HepG2 (cell line): Measurements from ENCODE around the gene CNNM2. TPM values are rescaled to one million over a fixed set of nuclear protein-coding genes. Genes with fewer than 3 reads are reported as not detected.

Experiments
- EED ChIP-seq: sonication (generic); formaldehyde crosslinking; IDR thresholded peaks from 2 replicates; pipeline ENCODE4 v1.5.0; 2020; ENCODE audit warnings: mild to moderate bottlenecking, missing genetic modification reagents
- HDAC6 ChIP-seq: fragments of 200-600 bp; sonication (generic); IDR thresholded peaks from 2 replicates; pipeline ENCODE4 v1.7.0; 2017; ENCODE audit warnings: mild to moderate bottlenecking, antibody characterized with exemption, low read length, low read depth
- PHB2 ChIP-seq: fragments of 450-650 bp; IDR thresholded peaks from 2 replicates; pipeline ENCODE4 v1.6.1; 2018; ENCODE audit not compliant: partially characterized antibody
- RBFOX2 ChIP-seq: fragments of 200-400 bp; formaldehyde crosslinking; IDR thresholded peaks from 2 replicates; pipeline ENCODE4 v1.6.1; 2017; ENCODE audit warnings: low read depth, mild to moderate bottlenecking, low read length
- TCF12 ChIP-seq, 2 experiments: fragments of 450-650 bp in 1 of 2; sonication (generic) in 1 of 2; formaldehyde crosslinking in 1 of 2; IDR thresholded peaks; 2 replicates each; pipeline versions ENCODE4 v1.6.1 to v1.8.0; 2017 to 2022; ENCODE audit warnings: antibody characterized with exemption in 1 of 2, mild to moderate bottlenecking in 1 of 2, missing genetic modification reagents in 1 of 2, moderate library complexity in 1 of 2
- TOE1 ChIP-seq: sonication (generic); formaldehyde crosslinking; IDR thresholded peaks from 2 replicates; pipeline ENCODE4 v1.4.0; 2020; ENCODE audit warnings: mild to moderate bottlenecking, missing genetic modification reagents
- ZNF510 ChIP-seq: sonication (generic); formaldehyde crosslinking; IDR thresholded peaks from 2 replicates; pipeline ENCODE4 v1.4.0; 2020; ENCODE audit warnings: low read depth, mild to moderate bottlenecking, missing genetic modification reagents
- ZNF549 ChIP-seq: sonication (generic); formaldehyde crosslinking; IDR thresholded peaks from 2 replicates; pipeline ENCODE4 v1.5.0; 2020; ENCODE audit warnings: missing genetic modification reagents
- polyA plus RNA-seq, 8 experiments: library from polyadenylated mRNA; depleted of rRNA in 3 of 8; stranded (reverse) in 7 of 8; unstranded in 1 of 8; fragments of >200 nt; fragmentation: Illumina TruSeq in 4 of 8; extraction: Trizol in 4 of 8; gene quantifications; 2 replicates each; pipeline versions ENCODE4 v1.2.1 to v1.2.3, GENCODE V29; 2011 to 2016; ENCODE audit warnings: low read depth in 4 of 8, missing spikeins in 1 of 8, mixed read lengths in 1 of 8; ENCODE audit not compliant: insufficient read depth in 1 of 8
- total RNA-seq, 5 experiments: library from RNA; depleted of rRNA; stranded (reverse); fragments of >200 nt; fragmentation: Illumina TruSeq; extraction: Trizol; gene quantifications; 2 replicates each; pipeline ENCODE4 v1.2.3, GENCODE V29; 2016; ENCODE audit warnings: low read depth in 1 of 5
- TF ChIP-seq, protein P1 (sequence below): sonication (generic); formaldehyde crosslinking; conservative IDR thresholded peaks from 2 replicates; pipeline ENCODE4 v1.8.1; 2023; ENCODE audit warnings: missing genetic modification reagents
- TF ChIP-seq, protein P2 (sequence below): sonication (generic); formaldehyde crosslinking; IDR thresholded peaks from 2 replicates; pipeline ENCODE4 v1.4.0; 2020; ENCODE audit warnings: mild to moderate bottlenecking, missing genetic modification reagents
- TF ChIP-seq, protein P3 (sequence below): sonication (generic); formaldehyde crosslinking; IDR thresholded peaks from 2 replicates; pipeline ENCODE4 v1.5.0; 2020; ENCODE audit warnings: missing genetic modification reagents
- TF ChIP-seq, protein P4 (sequence below): sonication (generic); formaldehyde crosslinking; IDR thresholded peaks from 2 replicates; pipeline ENCODE4 v1.4.0; 2020; ENCODE audit warnings: low read depth, mild to moderate bottlenecking, missing genetic modification reagents
- TF ChIP-seq, protein P5 (sequence below): sonication (generic); formaldehyde crosslinking; IDR thresholded peaks from 2 replicates; pipeline ENCODE4 v1.5.0; 2020; ENCODE audit warnings: missing genetic modification reagents
- TF ChIP-seq, protein P6 (sequence below): sonication (generic); formaldehyde crosslinking; IDR thresholded peaks from 2 replicates; pipeline ENCODE4 v1.4.0; 2020; ENCODE audit warnings: missing genetic modification reagents

The CNNM2 gene
- total and polyA plus RNA-seq, 2 of the 13 experiments (the other 11 are each of a cell fraction or from before 2014, with no cell fraction given): 7.1 to 9.0 TPM

DNA sequence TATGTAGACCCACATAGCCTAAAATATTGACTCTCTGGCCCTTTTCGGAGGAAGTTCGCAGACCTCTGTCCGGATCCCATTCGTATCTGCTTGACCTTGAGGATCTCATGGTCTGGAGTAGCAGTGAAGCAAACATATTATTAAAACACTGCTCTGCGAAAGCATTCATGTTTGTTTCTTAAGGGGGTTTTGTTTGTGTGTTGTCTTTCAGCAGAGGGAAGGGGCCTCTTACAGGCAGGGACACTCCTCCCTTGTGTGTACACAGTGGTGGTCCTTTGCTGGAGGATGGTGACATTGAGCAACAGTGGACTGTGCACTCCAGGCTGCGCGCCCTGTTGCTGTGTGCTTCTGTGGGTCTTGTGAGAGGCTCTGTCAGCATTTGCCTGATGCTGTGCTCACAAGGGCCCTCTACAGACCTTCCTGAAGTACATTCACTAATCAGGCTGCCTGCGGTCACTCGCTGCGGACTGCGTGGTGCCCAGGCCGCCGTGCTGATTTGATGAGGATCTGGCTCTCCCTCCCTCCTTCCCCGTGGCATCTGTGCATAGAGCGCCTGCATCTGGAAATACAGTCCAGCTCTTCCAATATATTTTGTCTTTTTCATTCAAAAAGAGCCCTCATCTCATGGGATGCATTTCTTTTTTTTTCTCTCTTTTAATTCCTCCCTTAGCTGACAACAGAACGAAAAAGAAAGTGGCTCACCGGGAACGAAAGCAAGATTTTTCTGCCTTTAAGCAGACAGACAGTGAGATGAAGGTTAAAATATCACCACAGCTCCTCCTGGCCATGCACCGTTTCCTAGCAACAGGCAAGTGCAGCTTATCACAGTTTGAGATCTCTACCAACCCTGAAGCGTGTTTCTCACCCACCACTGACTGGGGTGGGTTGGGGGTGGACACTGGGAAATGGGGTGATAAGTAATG is 135.8 kb downstream of the CNNM2 start (continued):
- TF ChIP-seq, protein P1, sequence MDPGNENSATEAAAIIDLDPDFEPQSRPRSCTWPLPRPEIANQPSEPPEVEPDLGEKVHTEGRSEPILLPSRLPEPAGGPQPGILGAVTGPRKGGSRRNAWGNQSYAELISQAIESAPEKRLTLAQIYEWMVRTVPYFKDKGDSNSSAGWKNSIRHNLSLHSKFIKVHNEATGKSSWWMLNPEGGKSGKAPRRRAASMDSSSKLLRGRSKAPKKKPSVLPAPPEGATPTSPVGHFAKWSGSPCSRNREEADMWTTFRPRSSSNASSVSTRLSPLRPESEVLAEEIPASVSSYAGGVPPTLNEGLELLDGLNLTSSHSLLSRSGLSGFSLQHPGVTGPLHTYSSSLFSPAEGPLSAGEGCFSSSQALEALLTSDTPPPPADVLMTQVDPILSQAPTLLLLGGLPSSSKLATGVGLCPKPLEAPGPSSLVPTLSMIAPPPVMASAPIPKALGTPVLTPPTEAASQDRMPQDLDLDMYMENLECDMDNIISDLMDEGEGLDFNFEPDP: no peak
- TF ChIP-seq, protein P2, sequence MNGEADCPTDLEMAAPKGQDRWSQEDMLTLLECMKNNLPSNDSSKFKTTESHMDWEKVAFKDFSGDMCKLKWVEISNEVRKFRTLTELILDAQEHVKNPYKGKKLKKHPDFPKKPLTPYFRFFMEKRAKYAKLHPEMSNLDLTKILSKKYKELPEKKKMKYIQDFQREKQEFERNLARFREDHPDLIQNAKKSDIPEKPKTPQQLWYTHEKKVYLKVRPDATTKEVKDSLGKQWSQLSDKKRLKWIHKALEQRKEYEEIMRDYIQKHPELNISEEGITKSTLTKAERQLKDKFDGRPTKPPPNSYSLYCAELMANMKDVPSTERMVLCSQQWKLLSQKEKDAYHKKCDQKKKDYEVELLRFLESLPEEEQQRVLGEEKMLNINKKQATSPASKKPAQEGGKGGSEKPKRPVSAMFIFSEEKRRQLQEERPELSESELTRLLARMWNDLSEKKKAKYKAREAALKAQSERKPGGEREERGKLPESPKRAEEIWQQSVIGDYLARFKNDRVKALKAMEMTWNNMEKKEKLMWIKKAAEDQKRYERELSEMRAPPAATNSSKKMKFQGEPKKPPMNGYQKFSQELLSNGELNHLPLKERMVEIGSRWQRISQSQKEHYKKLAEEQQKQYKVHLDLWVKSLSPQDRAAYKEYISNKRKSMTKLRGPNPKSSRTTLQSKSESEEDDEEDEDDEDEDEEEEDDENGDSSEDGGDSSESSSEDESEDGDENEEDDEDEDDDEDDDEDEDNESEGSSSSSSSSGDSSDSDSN: peak; percentile 54; the same call in 1 of the 2 replicates
- TF ChIP-seq ZNF549 (CRISPR knock-in tag) (peak; percentile 100), ZNF510 (CRISPR knock-in tag) (peak; percentile 78; the same call in 1 of the 2 replicates), RBFOX2 (no peak), PHB2 (no peak), TOE1 (CRISPR knock-in tag) (peak; percentile 85; the same call in 1 of the 2 replicates), HDAC6 (no peak), EED (CRISPR knock-in tag) (no peak; the same call in 1 of the 2 replicates), TCF12 (IDR thresholded peaks at IDR 0.05) (no peak), TCF12 (CRISPR knock-in tag; IDR thresholded peaks at IDR 0.05) (no peak)
- TF ChIP-seq, protein P3, sequence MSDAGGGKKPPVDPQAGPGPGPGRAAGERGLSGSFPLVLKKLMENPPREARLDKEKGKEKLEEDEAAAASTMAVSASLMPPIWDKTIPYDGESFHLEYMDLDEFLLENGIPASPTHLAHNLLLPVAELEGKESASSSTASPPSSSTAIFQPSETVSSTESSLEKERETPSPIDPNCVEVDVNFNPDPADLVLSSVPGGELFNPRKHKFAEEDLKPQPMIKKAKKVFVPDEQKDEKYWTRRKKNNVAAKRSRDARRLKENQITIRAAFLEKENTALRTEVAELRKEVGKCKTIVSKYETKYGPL (CRISPR knock-in tag): no peak
- TF ChIP-seq, protein P4, sequence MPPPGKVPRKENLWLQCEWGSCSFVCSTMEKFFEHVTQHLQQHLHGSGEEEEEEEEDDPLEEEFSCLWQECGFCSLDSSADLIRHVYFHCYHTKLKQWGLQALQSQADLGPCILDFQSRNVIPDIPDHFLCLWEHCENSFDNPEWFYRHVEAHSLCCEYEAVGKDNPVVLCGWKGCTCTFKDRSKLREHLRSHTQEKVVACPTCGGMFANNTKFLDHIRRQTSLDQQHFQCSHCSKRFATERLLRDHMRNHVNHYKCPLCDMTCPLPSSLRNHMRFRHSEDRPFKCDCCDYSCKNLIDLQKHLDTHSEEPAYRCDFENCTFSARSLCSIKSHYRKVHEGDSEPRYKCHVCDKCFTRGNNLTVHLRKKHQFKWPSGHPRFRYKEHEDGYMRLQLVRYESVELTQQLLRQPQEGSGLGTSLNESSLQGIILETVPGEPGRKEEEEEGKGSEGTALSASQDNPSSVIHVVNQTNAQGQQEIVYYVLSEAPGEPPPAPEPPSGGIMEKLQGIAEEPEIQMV (CRISPR knock-in tag): peak; percentile 84
- TF ChIP-seq, protein P5, sequence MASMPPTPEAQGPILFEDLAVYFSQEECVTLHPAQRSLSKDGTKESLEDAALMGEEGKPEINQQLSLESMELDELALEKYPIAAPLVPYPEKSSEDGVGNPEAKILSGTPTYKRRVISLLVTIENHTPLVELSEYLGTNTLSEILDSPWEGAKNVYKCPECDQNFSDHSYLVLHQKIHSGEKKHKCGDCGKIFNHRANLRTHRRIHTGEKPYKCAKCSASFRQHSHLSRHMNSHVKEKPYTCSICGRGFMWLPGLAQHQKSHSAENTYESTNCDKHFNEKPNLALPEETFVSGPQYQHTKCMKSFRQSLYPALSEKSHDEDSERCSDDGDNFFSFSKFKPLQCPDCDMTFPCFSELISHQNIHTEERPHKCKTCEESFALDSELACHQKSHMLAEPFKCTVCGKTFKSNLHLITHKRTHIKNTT (CRISPR knock-in tag): no peak
- TF ChIP-seq, protein P6, sequence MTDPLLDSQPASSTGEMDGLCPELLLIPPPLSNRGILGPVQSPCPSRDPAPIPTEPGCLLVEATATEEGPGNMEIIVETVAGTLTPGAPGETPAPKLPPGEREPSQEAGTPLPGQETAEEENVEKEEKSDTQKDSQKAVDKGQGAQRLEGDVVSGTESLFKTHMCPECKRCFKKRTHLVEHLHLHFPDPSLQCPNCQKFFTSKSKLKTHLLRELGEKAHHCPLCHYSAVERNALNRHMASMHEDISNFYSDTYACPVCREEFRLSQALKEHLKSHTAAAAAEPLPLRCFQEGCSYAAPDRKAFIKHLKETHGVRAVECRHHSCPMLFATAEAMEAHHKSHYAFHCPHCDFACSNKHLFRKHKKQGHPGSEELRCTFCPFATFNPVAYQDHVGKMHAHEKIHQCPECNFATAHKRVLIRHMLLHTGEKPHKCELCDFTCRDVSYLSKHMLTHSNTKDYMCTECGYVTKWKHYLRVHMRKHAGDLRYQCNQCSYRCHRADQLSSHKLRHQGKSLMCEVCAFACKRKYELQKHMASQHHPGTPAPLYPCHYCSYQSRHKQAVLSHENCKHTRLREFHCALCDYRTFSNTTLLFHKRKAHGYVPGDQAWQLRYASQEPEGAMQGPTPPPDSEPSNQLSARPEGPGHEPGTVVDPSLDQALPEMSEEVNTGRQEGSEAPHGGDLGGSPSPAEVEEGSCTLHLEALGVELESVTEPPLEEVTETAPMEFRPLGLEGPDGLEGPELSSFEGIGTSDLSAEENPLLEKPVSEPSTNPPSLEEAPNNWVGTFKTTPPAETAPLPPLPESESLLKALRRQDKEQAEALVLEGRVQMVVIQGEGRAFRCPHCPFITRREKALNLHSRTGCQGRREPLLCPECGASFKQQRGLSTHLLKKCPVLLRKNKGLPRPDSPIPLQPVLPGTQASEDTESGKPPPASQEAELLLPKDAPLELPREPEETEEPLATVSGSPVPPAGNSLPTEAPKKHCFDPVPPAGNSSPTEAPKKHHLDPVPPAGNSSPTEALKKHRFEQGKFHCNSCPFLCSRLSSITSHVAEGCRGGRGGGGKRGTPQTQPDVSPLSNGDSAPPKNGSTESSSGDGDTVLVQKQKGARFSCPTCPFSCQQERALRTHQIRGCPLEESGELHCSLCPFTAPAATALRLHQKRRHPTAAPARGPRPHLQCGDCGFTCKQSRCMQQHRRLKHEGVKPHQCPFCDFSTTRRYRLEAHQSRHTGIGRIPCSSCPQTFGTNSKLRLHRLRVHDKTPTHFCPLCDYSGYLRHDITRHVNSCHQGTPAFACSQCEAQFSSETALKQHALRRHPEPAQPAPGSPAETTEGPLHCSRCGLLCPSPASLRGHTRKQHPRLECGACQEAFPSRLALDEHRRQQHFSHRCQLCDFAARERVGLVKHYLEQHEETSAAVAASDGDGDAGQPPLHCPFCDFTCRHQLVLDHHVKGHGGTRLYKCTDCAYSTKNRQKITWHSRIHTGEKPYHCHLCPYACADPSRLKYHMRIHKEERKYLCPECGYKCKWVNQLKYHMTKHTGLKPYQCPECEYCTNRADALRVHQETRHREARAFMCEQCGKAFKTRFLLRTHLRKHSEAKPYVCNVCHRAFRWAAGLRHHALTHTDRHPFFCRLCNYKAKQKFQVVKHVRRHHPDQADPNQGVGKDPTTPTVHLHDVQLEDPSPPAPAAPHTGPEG: peak; percentile 25; the same call in 1 of the 2 replicates
